Suprapubic skin (tissue), 4 donors: ENCODE results near the gene CSMD2. TPM values are rescaled to one million over a fixed set of nuclear protein-coding genes. Genes with fewer than 3 reads are reported as not detected.

Experiments
- DNase-seq, 2 donors: peaks; one replicate each; pipeline ENCODE4 v3.0.0-alpha.2; 2019; ENCODE audit warnings: low spot score in 2 of 2
- H3K27ac ChIP-seq: fragments of 200-600 bp; sonication (generic); one replicate; pipeline ENCODE4 v1.5.1; 2019
- H3K27me3 ChIP-seq: fragments of 200-600 bp; sonication (generic); one replicate; pipeline ENCODE4 v1.5.1; 2019
- H3K36me3 ChIP-seq: fragments of 200-600 bp; sonication (generic); one replicate; pipeline ENCODE4 v1.5.1; 2019
- H3K4me1 ChIP-seq: fragments of 200-600 bp; sonication (generic); one replicate; pipeline ENCODE4 v1.5.1; 2019
- H3K4me3 ChIP-seq: fragments of 200-600 bp; sonication (generic); one replicate; pipeline ENCODE4 v1.5.1; 2019; ENCODE audit warnings: mild to moderate bottlenecking
- H3K9me3 ChIP-seq: fragments of 200-600 bp; sonication (generic); one replicate; pipeline ENCODE4 v1.5.1; 2019
- CTCF ChIP-seq, 2 donors: fragments of 200-600 bp in 1 of 2; fragments of 450-650 bp in 1 of 2; sonication (generic) in 1 of 2; IDR thresholded peaks; one replicate each; pipeline ENCODE4 v1.5.1; 2016 to 2019; ENCODE audit warnings: antibody characterized with exemption in 2 of 2, mild to moderate bottlenecking in 1 of 2, moderate library complexity in 1 of 2
- EP300 ChIP-seq: sonication (generic); formaldehyde crosslinking; IDR thresholded peaks from one replicate; pipeline ENCODE4 v1.6.1; 2017; ENCODE audit warnings: antibody characterized with exemption
- POLR2A ChIP-seq, 2 donors: fragments of 450-650 bp; IDR thresholded peaks; one replicate each; pipeline ENCODE4 v1.6.1; 2017; ENCODE audit warnings: antibody characterized with exemption in 2 of 2, mild to moderate bottlenecking in 2 of 2, moderate library complexity in 2 of 2
- POLR2AphosphoS5 ChIP-seq, 3 donors: sonication (generic); formaldehyde crosslinking; IDR thresholded peaks; one replicate each; pipeline ENCODE4 v1.6.1; 2017; ENCODE audit warnings: antibody characterized with exemption in 3 of 3
- WGBS: methylation state at CpG from one replicate; pipeline ENCODE4 v1.1.5; 2018; 5-methylcytosine and 5-hydroxymethylcytosine counted together
- total RNA-seq, 4 donors: library from RNA; depleted of rRNA; stranded (reverse); fragments of >200 nt; gene quantifications; one replicate each; pipeline ENCODE4 v1.1.0, GENCODE V29; 2016

The CSMD2 gene
- total RNA-seq, 4 donors from 2014 or later: 0.08 to 0.55 (median 0.13) TPM

- H3K4me3 ChIP-seq: no peak overlapping the region
- WGBS: 45% methylated on average over 6 of the region's 6 CpGs
- H3K27ac ChIP-seq: no peak overlapping the region
- peaks cover 18% of the 10 kb centered on the region for H3K27me3 ChIP-seq
- H3K36me3 ChIP-seq: no peaks in the 10 kb centered on the region
- H3K4me1 ChIP-seq: no peaks in the 10 kb centered on the region
- DNase-seq: no peak
- TF ChIP-seq POLR2AphosphoS5 (IDR thresholded peaks at IDR 0.05) (no peak), CTCF (IDR thresholded peaks at IDR 0.05) (no peak), EP300 (no peak), POLR2A (IDR thresholded peaks at IDR 0.05) (no peak)
- H3K9me3 ChIP-seq: no peaks in the 10 kb centered on the region
Observed at GRCh38 chr1:33616780-33617179, 548.2 kb downstream of the CSMD2 start.

- H3K4me1 ChIP-seq: no peaks in the 10 kb centered on the region
- no peaks in the 10 kb centered on the region for H3K9me3 ChIP-seq
- no peak for TF ChIP-seq POLR2AphosphoS5 (IDR thresholded peaks at IDR 0.05)
- H3K4me3 ChIP-seq: no peak overlapping the region
- H3K36me3 ChIP-seq: no peaks in the 10 kb centered on the region
- H3K27ac ChIP-seq: no peak overlapping the region
- WGBS: 59% methylated on average over 6 of the region's 7 CpGs
- H3K27me3 ChIP-seq: peaks cover 18% of the 10 kb centered on the region
- no peak for DNase-seq
Observed at GRCh38 chr1:33615546-33615945, 549.5 kb downstream of the CSMD2 start.

- Histone ChIP-seq H3K36me3 (no peaks in the 10 kb centered on the region), H3K27me3 (peaks cover 15% of the 10 kb centered on the region), H3K4me1 (peaks cover 7% of the 10 kb centered on the region), H3K4me3 (no peak overlapping the region), H3K27ac (no peak overlapping the region), H3K9me3 (no peaks in the 10 kb centered on the region)
- WGBS: 85% methylated on average over 14 of the region's 14 CpGs
- TF ChIP-seq CTCF (IDR thresholded peaks at IDR 0.05) (no peak), POLR2A (IDR thresholded peaks at IDR 0.05) (no peak), POLR2AphosphoS5 (IDR thresholded peaks at IDR 0.05) (no peak), EP300 (no peak)
- no peak for DNase-seq
Observed at GRCh38 chr1:33610864-33611455, 554.1 kb downstream of the CSMD2 start.

GRCh38 chr1:33610391-33610790 lies 554.6 kb downstream of the CSMD2 start:
- 81% methylated on average over 3 of the region's 3 CpGs for WGBS
- Histone ChIP-seq H3K4me1 (peaks cover 7% of the 10 kb centered on the region), H3K36me3 (no peaks in the 10 kb centered on the region), H3K9me3 (no peaks in the 10 kb centered on the region), H3K27me3 (peaks cover 12% of the 10 kb centered on the region), H3K4me3 (no peak overlapping the region), H3K27ac (no peak overlapping the region)
- TF ChIP-seq CTCF (IDR thresholded peaks at IDR 0.05): no peak
- TF ChIP-seq POLR2A (IDR thresholded peaks at IDR 0.05): no peak
- no peak for TF ChIP-seq EP300
- TF ChIP-seq POLR2AphosphoS5 (IDR thresholded peaks at IDR 0.05): no peak
- no peak for DNase-seq

- peaks cover 8% of the 10 kb centered on the region for H3K27me3 ChIP-seq
- H3K36me3 ChIP-seq: no peaks in the 10 kb centered on the region
- no peak overlapping the region for H3K4me3 ChIP-seq
- H3K4me1 ChIP-seq: peaks cover 7% of the 10 kb centered on the region
- H3K27ac ChIP-seq: no peak overlapping the region
- DNase-seq: no peak
- WGBS: 91% methylated on average over 5 of the region's 5 CpGs
- TF ChIP-seq POLR2A (IDR thresholded peaks at IDR 0.05) (no peak), CTCF (IDR thresholded peaks at IDR 0.05) (no peak), EP300 (no peak), POLR2AphosphoS5 (IDR thresholded peaks at IDR 0.05) (no peak)
- no peaks in the 10 kb centered on the region for H3K9me3 ChIP-seq
Observed at GRCh38 chr1:33609739-33610138, 555.3 kb downstream of the CSMD2 start.
